KMS-11 (cell line): Measurements from ENCODE around the gene SLC25A21.

Experiments used
- H2AFZ ChIP-seq: fragments of 200-600 bp; sonication (generic); 2 replicates; pipeline ENCODE4 v1.6.1; 2016; ENCODE audit warnings: antibody characterized with exemption, mixed run types, low read depth
- H3K27ac ChIP-seq: fragments of 200-600 bp; sonication (generic); 2 replicates; pipeline ENCODE4 v1.6.1; 2016; ENCODE audit warnings: mild to moderate bottlenecking, mixed run types
- H3K27me3 ChIP-seq: fragments of 200-600 bp; sonication (generic); 2 replicates; pipeline ENCODE4 v1.6.1; 2017; ENCODE audit warnings: mild to moderate bottlenecking, low read depth, mixed run types, moderate library complexity; ENCODE audit not compliant: insufficient read depth
- H3K36me3 ChIP-seq: fragments of 200-600 bp; sonication (generic); 2 replicates; pipeline ENCODE4 v1.6.1; 2017; ENCODE audit warnings: mild to moderate bottlenecking, mixed run types; ENCODE audit not compliant: insufficient read depth
- H3K4me1 ChIP-seq: fragments of 200-600 bp; sonication (generic); 2 replicates; pipeline ENCODE4 v1.6.1; 2016; ENCODE audit warnings: mild to moderate bottlenecking, low read depth, mixed run types; ENCODE audit not compliant: poor library complexity, severe bottlenecking
- H3K4me2 ChIP-seq: fragments of 200-600 bp; sonication (generic); 2 replicates; pipeline ENCODE4 v1.7.0; 2016; ENCODE audit warnings: mild to moderate bottlenecking, mixed run types
- H3K4me3 ChIP-seq: fragments of 200-600 bp; sonication (generic); IDR thresholded peaks from 2 replicates; pipeline ENCODE4 v1.6.1; 2017; ENCODE audit warnings: low read depth, low read length, mixed read lengths; ENCODE audit not compliant: insufficient read depth
- H3K79me2 ChIP-seq: fragments of 200-600 bp; sonication (generic); 2 replicates; pipeline ENCODE4 v1.6.1; 2016; ENCODE audit warnings: low read depth, mixed run types; ENCODE audit not compliant: insufficient read depth
- H3K9ac ChIP-seq: fragments of 200-600 bp; sonication (generic); 2 replicates; pipeline ENCODE4 v1.6.1; 2016; ENCODE audit warnings: mild to moderate bottlenecking, mixed run types
- H4K20me1 ChIP-seq: fragments of 200-600 bp; sonication (generic); 2 replicates; pipeline ENCODE4 v1.6.1; 2016; ENCODE audit warnings: mild to moderate bottlenecking, mixed run types; ENCODE audit not compliant: insufficient read depth
- CTCF ChIP-seq: fragments of 200-600 bp; sonication (generic); conservative IDR thresholded peaks from 2 replicates; pipeline ENCODE4 v1.6.1; 2017; ENCODE audit warnings: low read depth, mild to moderate bottlenecking, antibody characterized with exemption, low read length, moderate library complexity, mixed read lengths

The SLC25A21 gene

GRCh38 chr14:36948157-36948859 is 224.1 kb downstream of the SLC25A21 start:
- Histone ChIP-seq H3K4me2 (no peak overlapping the region), H3K4me1 (no peaks in the 10 kb centered on the region), H3K79me2 (no peaks in the 10 kb centered on the region), H4K20me1 (no peaks in the 10 kb centered on the region), H3K9ac (no peak overlapping the region), H3K27ac (no peak overlapping the region), H3K36me3 (no peaks in the 10 kb centered on the region), H3K4me3 (no peak overlapping the region), H3K27me3 (no peaks in the 10 kb centered on the region), H2AFZ (no peak overlapping the region)
- no peak for TF ChIP-seq CTCF

- no peak overlapping the region for H3K4me2 ChIP-seq
- H3K4me1 ChIP-seq = no peaks in the 10 kb centered on the region
- H3K27me3 ChIP-seq = no peaks in the 10 kb centered on the region
- no peaks in the 10 kb centered on the region for H3K79me2 ChIP-seq
- no peak overlapping the region for H2AFZ ChIP-seq
- H3K9ac ChIP-seq = no peak overlapping the region
- no peaks in the 10 kb centered on the region for H4K20me1 ChIP-seq
- no peak overlapping the region for H3K4me3 ChIP-seq
- no peak for TF ChIP-seq CTCF
- no peaks in the 10 kb centered on the region for H3K36me3 ChIP-seq
- no peak overlapping the region for H3K27ac ChIP-seq
Measured at GRCh38 chr14:36947362-36947761, 225.0 kb downstream of the SLC25A21 start.

GRCh38 chr14:36946872-36947271 is 225.5 kb downstream of the SLC25A21 start:
- Histone ChIP-seq H3K4me3 (no peak overlapping the region), H3K36me3 (no peaks in the 10 kb centered on the region), H3K79me2 (no peaks in the 10 kb centered on the region), H2AFZ (no peak overlapping the region), H4K20me1 (no peaks in the 10 kb centered on the region), H3K27ac (no peak overlapping the region), H3K27me3 (no peaks in the 10 kb centered on the region), H3K4me2 (no peak overlapping the region), H3K4me1 (peaks cover 3% of the 10 kb centered on the region), H3K9ac (no peak overlapping the region)
- no peak for TF ChIP-seq CTCF

GRCh38 chr14:36944307-36945010 is 227.9 kb downstream of the SLC25A21 start:
- H3K27me3 ChIP-seq = no peaks in the 10 kb centered on the region
- no peak overlapping the region for H2AFZ ChIP-seq

More at GRCh38 chr14:36944307-36945010, 227.9 kb downstream of the SLC25A21 start:
- Histone ChIP-seq H3K36me3 (no peaks in the 10 kb centered on the region), H3K27ac (no peak overlapping the region), H3K9ac (no peak overlapping the region), H4K20me1 (no peaks in the 10 kb centered on the region), H3K79me2 (no peaks in the 10 kb centered on the region), H3K4me1 (peaks cover 4% of the 10 kb centered on the region), H3K4me3 (no peak overlapping the region), H3K4me2 (no peak overlapping the region)
- no peak for TF ChIP-seq CTCF
